GM19463 (cell line): ENCODE measurements around the gene OR52W1.
"Not testable (repeated sequence)": the region's sequence is repeated elsewhere in the genome, so short reads cannot be mapped to it uniquely, and the experiment has no call there.

Source experiments
- ATAC-seq: cut with Tn5 transposase; IDR thresholded peaks from one replicate; pipeline ENCODE4 v1.9.1; 2021; ENCODE audit warnings: mild to moderate bottlenecking, moderate library complexity; ENCODE audit not compliant: unreplicated experiment

The OR52W1 gene

GRCh38 chr11:6216501-6216900, 17.5 kb downstream of the OR52W1 start:
- ATAC-seq = no peak

- no peak for ATAC-seq
Measured at GRCh38 chr11:6217722-6218121, 18.7 kb downstream of the OR52W1 start.

- ATAC-seq = no peak
Measured at GRCh38 chr11:6219359-6219758, 20.3 kb downstream of the OR52W1 start.

- no peak for ATAC-seq
Measured at GRCh38 chr11:6223854-6224253, 24.8 kb downstream of the OR52W1 start.

- ATAC-seq = no peak
Measured at GRCh38 chr11:6224421-6224820, 25.4 kb downstream of the OR52W1 start.

DNA sequence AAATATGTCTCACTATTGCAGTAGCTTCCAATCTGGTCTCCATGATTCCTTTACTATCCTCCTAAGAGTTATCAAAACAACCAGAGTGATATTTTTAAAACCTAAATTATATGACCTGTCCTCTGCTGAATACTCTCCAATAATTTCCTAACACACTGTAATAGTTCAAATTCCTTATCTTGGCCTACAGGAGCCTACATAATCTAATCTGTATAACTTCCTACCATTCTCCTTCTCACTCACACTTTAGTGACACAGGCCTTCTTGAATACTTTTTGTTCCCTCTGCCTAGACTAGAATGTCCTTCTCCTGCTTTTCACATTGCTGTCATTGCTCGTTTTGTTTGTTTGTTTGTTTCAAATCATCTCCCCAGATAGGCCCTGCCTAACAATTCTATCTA, 26.0 kb downstream of the OR52W1 start:
- no peak for ATAC-seq

DNA sequence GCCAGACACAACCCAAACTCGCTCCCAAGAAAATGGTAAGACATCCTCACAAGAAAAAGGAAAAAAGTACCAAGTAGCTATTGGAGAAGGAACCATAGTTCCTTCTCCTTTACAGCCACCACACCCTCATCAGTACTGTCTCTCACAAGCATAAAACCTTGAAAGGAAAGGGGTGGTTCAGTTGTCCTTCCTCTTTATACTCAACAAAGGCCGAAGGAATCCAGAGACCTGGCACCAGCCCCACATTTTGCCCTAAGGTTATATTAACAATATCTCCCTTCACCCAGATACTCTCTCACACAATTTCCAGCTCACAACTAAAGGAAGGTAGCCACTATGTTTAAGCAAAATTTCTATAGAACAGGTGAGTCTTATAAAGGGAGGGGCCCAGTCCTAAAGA, 26.9 kb downstream of the OR52W1 start:
- ATAC-seq = no peak

- ATAC-seq = no peak
Measured at GRCh38 chr11:6228520-6228919, 29.5 kb downstream of the OR52W1 start.

GRCh38 chr11:6229911-6230310, 30.9 kb downstream of the OR52W1 start:
- ATAC-seq = no peak

GRCh38 chr11:6232899-6233298, 33.9 kb downstream of the OR52W1 start:
- ATAC-seq = no peak

- no peak for ATAC-seq
Measured at GRCh38 chr11:6233984-6234386, 35.0 kb downstream of the OR52W1 start.

DNA sequence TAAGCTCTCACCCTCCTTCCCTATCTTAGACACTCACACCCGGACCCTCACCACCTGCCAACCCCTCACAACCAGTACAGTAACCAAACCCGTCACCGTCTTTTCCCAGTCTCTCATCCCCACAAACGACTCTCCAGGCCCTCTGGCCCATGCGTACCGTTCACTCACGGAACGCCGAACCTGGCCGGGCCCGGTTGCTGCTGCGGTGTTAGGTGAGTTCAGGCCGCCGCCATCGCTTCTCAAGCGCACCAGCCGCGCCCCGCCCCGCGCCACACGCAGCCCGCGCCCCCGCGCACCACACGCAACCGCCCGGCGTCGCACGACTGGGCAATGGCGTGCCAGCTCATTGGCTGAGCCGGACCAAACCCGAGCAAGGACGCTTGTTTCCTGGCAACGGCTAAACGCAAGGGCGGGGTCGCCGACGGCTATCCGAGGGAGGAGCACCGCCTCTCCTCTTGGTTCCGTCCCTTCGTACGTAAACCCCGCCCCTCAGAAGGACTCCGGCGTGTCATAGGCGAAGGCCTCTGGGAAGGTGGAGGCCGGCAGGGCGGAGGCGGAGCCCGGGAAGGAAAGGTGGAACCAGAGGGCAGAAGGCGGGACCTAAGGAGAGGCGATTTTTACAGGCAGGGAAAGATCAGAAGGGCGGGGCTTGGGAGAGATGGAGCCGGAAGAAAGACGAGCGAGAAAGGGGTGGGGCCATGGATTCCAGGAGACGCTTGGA, 35.5 kb downstream of the OR52W1 start, which contains the start of gene FHIP1B:
Gene FHIP1B, minus strand, starts transcription at position 250 of the 721 bp plus-strand sequence. CDS start 10,120 bp downstream, outside the sequence.
- peak; percentile 89 for ATAC-seq

DNA sequence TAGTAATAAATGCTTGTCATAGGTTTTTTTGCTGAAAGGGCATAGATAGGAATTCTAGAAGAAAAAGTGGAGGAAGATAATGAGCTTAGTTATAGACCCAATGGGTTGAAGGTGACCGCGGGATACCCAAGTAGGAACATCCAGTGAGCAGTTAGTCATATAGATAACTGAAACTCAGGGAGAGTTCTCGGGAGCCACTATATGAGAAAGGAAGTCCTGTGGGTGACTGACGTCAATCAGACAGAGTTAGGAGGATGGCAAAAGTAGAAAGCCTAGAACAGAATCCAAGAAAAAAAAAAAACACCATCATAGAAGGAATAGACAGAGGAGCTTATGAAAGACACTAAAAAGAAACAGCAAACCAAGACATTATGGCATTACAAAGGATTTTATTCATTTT, 38.2 kb downstream of the OR52W1 start:
- no peak for ATAC-seq

DNA sequence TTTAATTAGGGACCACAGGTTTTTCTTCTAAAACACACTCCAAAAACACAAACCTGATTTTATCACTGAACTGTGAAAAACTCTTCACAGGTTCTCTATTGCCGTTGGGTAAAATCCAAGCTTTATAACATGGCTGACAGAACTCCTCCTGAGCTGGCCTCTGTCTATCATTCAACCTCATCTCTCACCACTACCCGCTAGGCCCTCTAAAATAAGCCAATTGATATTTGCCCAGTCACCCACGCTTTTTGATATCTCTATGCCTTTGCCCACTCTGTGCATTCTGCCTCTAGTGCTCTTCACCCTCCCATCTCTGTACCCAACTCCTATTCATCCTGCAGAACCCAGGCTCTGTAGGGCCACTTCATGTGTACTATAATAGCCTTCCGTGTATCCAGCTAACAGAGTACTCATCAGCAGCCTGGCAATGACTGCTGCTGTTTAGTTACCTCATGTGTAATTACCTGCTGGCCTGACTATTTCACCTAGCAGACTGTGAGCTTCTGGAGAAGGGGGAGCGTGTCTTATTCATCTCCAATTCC, 38.8 kb downstream of the OR52W1 start:
- ATAC-seq = no peak

DNA sequence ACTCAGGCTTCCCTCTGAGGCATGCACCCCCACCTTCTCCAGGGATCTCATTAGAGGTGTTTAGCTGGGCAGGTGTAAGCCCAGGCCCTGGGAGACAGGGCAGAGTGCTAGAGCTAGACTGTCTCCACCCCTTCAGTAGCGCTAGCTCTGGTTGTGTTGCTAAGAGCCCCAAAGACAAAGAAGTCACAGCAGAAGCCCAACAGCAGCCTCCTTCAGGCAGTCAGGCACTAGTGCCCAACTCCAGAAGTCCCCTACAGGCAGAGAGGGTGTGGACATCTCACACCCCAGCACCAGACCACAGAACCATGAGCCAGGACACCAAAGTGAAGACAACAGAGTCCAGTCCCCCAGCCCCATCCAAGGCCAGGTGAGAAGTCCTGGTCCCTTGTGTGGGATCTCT, 39.9 kb downstream of the OR52W1 start, which contains the start of gene CNGA4:
Gene CNGA4, plus strand, starts transcription at position 188 of the 400 bp plus-strand sequence. Its CDS starts 118 bp downstream, at position 306.
- no peak for ATAC-seq

- no peak for ATAC-seq
Measured at GRCh38 chr11:6240139-6240538, 41.1 kb downstream of the OR52W1 start.

- no peak for ATAC-seq
Measured at GRCh38 chr11:6240781-6241180, 41.8 kb downstream of the OR52W1 start.

DNA sequence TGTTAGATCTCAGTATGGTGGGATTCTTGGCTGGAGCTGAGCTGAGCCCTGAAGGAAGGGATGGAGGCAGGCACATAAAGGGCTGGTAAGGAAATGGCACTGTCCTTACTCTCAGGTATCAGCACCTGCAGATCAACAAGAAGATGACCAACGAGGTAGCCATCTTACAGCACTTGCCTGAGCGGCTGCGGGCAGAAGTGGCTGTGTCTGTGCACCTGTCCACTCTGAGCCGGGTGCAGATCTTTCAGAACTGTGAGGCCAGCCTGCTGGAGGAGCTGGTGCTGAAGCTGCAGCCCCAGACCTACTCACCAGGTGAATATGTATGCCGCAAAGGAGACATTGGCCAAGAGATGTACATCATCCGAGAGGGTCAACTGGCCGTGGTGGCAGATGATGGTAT, 42.3 kb downstream of the OR52W1 start:
- ATAC-seq = no peak

GRCh38 chr11:6245536-6245935, 46.5 kb downstream of the OR52W1 start:
- no peak for ATAC-seq

- no peak for ATAC-seq
Measured at GRCh38 chr11:6248248-6248647, 49.2 kb downstream of the OR52W1 start.

GRCh38 chr11:6248897-6249296, 49.9 kb downstream of the OR52W1 start:
- ATAC-seq = not testable (repeated sequence)
